Measurements from ENCODE around the gene STK16. TPM values are rescaled to one million over a fixed set of nuclear protein-coding genes. Genes with fewer than 3 reads are reported as not detected.

STK16 gene
- 25.5 and 36.0 TPM in 2 replicates for total RNA-seq

DNA sequence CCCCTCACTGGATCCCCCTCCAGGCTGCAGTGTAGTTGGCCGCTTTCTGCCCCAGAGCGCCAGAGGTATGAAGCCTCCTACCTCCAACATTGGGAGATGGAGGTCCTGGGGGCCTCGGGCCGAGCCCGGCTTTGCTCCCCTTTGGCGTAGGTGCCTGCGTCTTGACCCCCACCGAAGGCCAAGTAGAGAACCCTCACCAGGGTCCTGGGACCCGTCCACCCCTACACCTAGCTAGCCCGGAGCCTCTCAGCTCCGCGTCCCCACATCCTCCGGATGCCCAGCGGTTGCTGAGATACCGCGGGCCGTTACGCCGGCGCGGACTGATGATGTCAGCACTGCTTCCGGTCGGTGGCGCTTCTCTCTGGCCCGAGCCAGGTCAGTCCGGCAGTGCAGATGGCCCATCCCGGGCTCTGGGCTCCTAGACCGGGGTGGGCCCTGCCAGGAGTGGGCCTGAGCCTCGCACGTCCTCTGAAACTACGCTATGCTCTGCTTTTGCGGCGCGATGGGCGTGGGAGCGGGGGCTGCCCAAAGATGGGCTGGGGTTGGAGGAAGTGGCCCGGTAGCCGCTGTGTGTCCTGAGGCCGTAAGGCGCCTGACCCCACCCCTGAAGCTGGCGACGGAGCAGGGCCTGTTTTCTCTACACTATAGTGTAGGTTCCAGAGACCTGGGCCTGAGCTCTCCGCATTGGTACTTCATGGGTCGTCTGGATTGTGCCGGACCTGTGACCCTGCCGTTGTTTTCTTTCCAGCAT, at the start of gene STK16, which contains the start of gene GLB1L:
Gene STK16, plus strand, starts transcription at position 332 of the 751 bp plus-strand sequence. CDS start 521 bp downstream, outside the sequence.
Gene GLB1L, minus strand, starts transcription at position 297 of the 751 bp plus-strand sequence. CDS start 1,871 bp downstream, outside the sequence.

GRCh38 chr2:219206328-219207133, 38.7 kb upstream of the STK16 start, which contains the start of gene ZFAND2B:
Gene ZFAND2B (plus strand): TSS chr2:219206782. CDS start chr2:219206988, 206 bp downstream.

GRCh38 chr2:219218732-219219701, 26.3 kb upstream of the STK16 start, which contains the start of gene ABCB6:
Gene ABCB6 (minus strand): TSS chr2:219218958. CDS start chr2:219218673, 285 bp downstream.

DNA sequence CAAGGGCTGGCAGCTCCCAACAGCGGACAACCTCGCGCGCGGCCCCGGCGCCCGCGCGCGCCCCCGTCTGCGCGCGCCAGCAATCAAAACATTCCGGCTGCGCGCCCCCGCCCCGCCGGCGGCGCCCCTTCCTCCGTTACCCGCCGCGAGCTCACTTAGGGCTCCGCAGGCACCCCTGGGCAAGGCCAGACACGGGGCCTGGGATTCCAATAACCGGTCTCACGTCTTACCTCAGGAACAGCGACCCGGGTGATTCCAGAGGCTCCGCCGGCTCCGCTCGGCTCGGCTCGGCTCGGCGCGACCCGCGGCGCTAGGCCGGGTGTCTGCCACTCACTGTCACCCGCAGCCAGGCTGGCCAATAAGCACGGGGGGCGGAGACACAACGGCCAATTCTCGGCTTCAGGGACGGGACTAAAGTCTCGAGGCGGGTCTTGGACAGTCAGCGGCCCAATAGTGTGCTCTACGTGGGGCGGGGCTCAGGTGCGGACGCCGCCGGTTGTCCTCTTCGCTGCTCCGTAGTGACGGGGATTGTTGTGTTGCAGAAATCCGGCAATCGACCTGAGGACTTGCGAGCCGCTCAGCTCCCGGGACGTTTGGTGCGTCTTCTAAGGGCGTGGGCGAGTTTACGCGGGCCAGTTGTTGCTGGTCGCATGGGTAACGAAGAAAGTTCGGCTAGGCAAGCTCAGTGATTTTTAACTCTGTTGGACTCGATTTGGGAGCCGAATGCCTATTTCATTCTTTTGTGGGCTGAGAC, 15.8 kb upstream of the STK16 start, which contains the start of the genes ANKZF1 and ATG9A:
Gene ANKZF1, plus strand, starts transcription at position 502 of the 754 bp plus-strand sequence. CDS start 452 bp downstream, outside the sequence.
Gene ATG9A, minus strand, starts transcription at position 332 of the 754 bp plus-strand sequence. CDS start 1,612 bp downstream, outside the sequence.

GRCh38 chr2:219252900-219253752, 7.8 kb downstream of the STK16 start, which contains the start of gene TUBA4B:
Gene TUBA4B (plus strand): TSS chr2:219253243. CDS start chr2:219253408, 165 bp downstream.

GRCh38 chr2:219253753-219254589, 8.7 kb downstream of the STK16 start, which contains the start of gene TUBA4A:
Gene TUBA4A (minus strand): TSS chr2:219253918. CDS start chr2:219253858, 60 bp downstream.

GRCh38 chr2:219279151-219279915, 34.1 kb downstream of the STK16 start, which contains the start of gene DNAJB2:
Gene DNAJB2 (plus strand): TSS chr2:219279366. CDS start chr2:219279834, 468 bp downstream.

Other genes with a start within 250 kb of the STK16 start
- under 0.01 TPM in 1 of 2 replicates, not detected in the other for gene CFAP65, start 204.0 kb upstream of the STK16 start, total RNA-seq
- not detected in 2 replicates for gene IHH, start 184.6 kb upstream of the STK16 start, total RNA-seq
- gene NHEJ1, start 84.7 kb upstream of the STK16 start, total RNA-seq = 15.2 and 20.9 TPM in 2 replicates
- gene SLC23A3, start 75.5 kb upstream of the STK16 start, total RNA-seq = 0.43 and 0.48 TPM in 2 replicates
- 30.1 and 30.9 TPM in 2 replicates for gene CNPPD1, start 68.6 kb upstream of the STK16 start, total RNA-seq
- 56.9 and 72.7 TPM in 2 replicates for gene RETREG2, start 67.2 kb upstream of the STK16 start, total RNA-seq
- gene ZFAND2B, start 38.7 kb upstream of the STK16 start, total RNA-seq = 32.8 and 40.1 TPM in 2 replicates
- gene ABCB6, start 26.5 kb upstream of the STK16 start, total RNA-seq = 38.8 and 55.2 TPM in 2 replicates
- 20.9 and 34.0 TPM in 2 replicates for gene ATG9A, start 15.8 kb upstream of the STK16 start, total RNA-seq
- gene ANKZF1, start 15.7 kb upstream of the STK16 start, total RNA-seq = 55.6 and 68.7 TPM in 2 replicates
- gene GLB1L, start within 50 bp of the STK16 start, total RNA-seq = 6.6 and 7.2 TPM in 2 replicates
- not detected in 2 replicates for gene TUBA4B, start 7.8 kb downstream of the STK16 start, total RNA-seq
- 75.5 and 161 TPM in 2 replicates for gene TUBA4A, start 8.4 kb downstream of the STK16 start, total RNA-seq
- 50.5 and 50.6 TPM in 2 replicates for gene DNAJB2, start 33.9 kb downstream of the STK16 start, total RNA-seq
- 0.21 and 2.2 TPM in 2 replicates for gene PTPRN, start 63.9 kb downstream of the STK16 start, total RNA-seq
- not detected in 2 replicates for gene RESP18, start 87.3 kb downstream of the STK16 start, total RNA-seq
- gene DNPEP, start 142.4 kb downstream of the STK16 start, total RNA-seq = 39.6 and 87.2 TPM in 2 replicates
- not detected in 2 replicates for gene DES, start 172.9 kb downstream of the STK16 start, total RNA-seq
- gene SPEG, start 189.4 kb downstream of the STK16 start, total RNA-seq = 1.5 and 4.8 TPM in 2 replicates

All from tracheal epithelial cell (primary cell).